Activated T-cell treated with anti-CD3 and anti-CD28 coated beads, Interleukin-2, amount 50 U/mL, for 72 hours (primary cell): ENCODE measurements around the gene VAV3. TPM values are rescaled to one million over a fixed set of nuclear protein-coding genes. Genes with fewer than 3 reads are reported as not detected.
A peak's percentile ranks its signal among the peaks of the same experiment; 100 is the strongest.

Experiments
- ATAC-seq, 2 donors: fragments of 150-1000 bp; cut with Tn5 transposase; replicated peaks in 1 of 2; 2 replicates each; pipeline ENCODE4 v1.10.0; 2021; ENCODE audit warnings: moderate library complexity in 2 of 2, mild to moderate bottlenecking in 1 of 2
- DNase-seq, 2 donors: peaks; one replicate each; pipeline ENCODE4 v3.0.0; 2021 to 2022; ENCODE audit warnings: mixed read lengths in 1 of 2
- H3K27ac Mint-ChIP-seq: one replicate; pipeline ENCODE4 v1.8.0; 2022; ENCODE audit warnings: mild to moderate bottlenecking, moderate library complexity, mixed read lengths
- H3K27me3 Mint-ChIP-seq: one replicate; pipeline ENCODE4 v1.8.0; 2022; ENCODE audit warnings: low read depth, mixed read lengths
- H3K36me3 Mint-ChIP-seq, 2 donors: one replicate each; pipeline ENCODE4 v1.8.0; 2022; ENCODE audit warnings: mixed read lengths in 2 of 2, mild to moderate bottlenecking in 1 of 2; ENCODE audit not compliant: insufficient read depth in 2 of 2
- H3K4me1 Mint-ChIP-seq: one replicate; pipeline ENCODE4 v1.8.0; 2022; ENCODE audit warnings: low read depth, mixed read lengths
- H3K4me3 Mint-ChIP-seq, 2 donors: one replicate each; pipeline ENCODE4 v1.8.0; 2022; ENCODE audit warnings: mild to moderate bottlenecking in 2 of 2, mixed read lengths in 2 of 2, moderate library complexity in 2 of 2
- H3K9me3 Mint-ChIP-seq, 2 donors: one replicate each; pipeline ENCODE4 v1.8.0; 2022; ENCODE audit warnings: mixed read lengths in 2 of 2
- total RNA-seq, 2 donors: library from RNA; stranded (reverse); gene quantifications; one replicate each; pipeline ENCODE4 v1.2.3, GENCODE V29; 2022

Gene VAV3
- total RNA-seq, 2 donors from 2014 or later, result 2.5 to 2.8 TPM

DNA sequence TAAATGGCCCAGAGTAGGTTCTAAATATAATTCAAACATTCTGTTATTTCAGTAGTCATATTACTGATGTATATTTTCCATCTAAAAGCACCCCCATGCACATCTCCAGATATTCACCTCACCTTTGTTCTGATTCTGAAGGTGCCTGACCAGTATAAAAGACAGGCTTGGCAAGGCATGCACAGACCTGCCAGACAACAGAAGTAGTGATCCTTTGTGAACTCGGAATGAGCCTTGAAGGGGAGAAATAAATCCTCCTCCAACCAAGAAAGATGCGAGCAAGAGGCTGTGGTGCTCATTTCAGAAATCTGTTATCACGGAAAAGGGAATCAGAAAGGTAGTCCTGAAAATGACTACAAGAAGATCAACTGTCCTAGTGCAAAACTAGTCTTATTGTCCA lies 287.3 kb downstream of the VAV3 start:
- DNase-seq, result no peak
- Mint-ChIP-seq H3K4me1 (no peaks in the 10 kb centered on the region), H3K4me3 (no peak overlapping the region), H3K9me3 (no peaks in the 10 kb centered on the region), H3K36me3 (peaks cover 0 to 1% of the 10 kb centered on the region in 2 donors), H3K27me3 (no peaks in the 10 kb centered on the region), H3K27ac (no peak overlapping the region)
- ATAC-seq, result no peak

DNA sequence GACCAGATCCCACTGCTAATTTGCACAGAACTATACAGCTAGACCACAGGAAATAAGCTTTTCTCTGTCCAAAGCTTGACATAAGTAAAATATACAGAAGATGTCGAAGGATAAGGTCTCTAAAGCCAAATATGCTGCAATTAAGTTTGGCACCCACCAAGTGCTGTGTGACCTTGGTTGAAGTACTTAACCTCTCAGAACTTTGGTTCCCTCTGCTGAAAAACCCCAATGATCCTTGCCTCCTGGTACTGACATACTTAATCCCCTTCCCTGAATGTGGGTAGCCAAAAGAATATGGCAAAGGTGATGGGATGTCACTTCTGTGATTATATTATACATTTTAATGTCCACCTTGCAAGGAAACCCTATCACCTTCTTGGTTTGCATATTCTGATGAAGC lies 290.5 kb downstream of the VAV3 start:
- no peaks in the 10 kb centered on the region for H3K27me3 Mint-ChIP-seq
- ATAC-seq (no peak), DNase-seq (no peak)
- no peak overlapping the region for H3K4me3 Mint-ChIP-seq
- no peaks in the 10 kb centered on the region for H3K9me3 Mint-ChIP-seq
- H3K36me3 Mint-ChIP-seq, result peaks cover 0 to 1% of the 10 kb centered on the region in 2 donors
- H3K4me1 Mint-ChIP-seq, result no peaks in the 10 kb centered on the region
- H3K27ac Mint-ChIP-seq, result no peak overlapping the region

DNA sequence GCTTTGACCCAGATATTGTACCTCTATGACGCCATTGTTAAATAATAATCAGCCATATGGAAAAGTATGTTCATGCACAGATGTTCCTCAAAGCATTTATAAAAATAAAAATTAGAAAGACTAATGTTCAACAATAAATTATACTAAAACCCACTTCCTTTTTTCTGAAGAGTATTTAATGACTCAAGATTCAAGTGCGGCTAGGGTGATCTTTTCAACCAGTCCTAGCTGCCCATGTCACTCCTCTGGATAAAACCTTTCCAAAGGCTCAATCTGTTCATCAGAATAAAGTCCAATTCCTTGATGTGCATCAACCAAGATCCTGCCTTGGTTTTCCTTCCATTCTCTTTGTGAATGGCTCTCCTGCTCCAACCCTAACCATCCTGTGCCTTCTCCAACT lies 292.0 kb downstream of the VAV3 start:
- Mint-ChIP-seq H3K4me1 (no peaks in the 10 kb centered on the region), H3K36me3 (peaks cover 0 to 1% of the 10 kb centered on the region in 2 donors), H3K27me3 (no peaks in the 10 kb centered on the region), H3K4me3 (no peak overlapping the region), H3K27ac (no peak overlapping the region), H3K9me3 (no peaks in the 10 kb centered on the region)
- ATAC-seq (no peak), DNase-seq (no peak)

DNA sequence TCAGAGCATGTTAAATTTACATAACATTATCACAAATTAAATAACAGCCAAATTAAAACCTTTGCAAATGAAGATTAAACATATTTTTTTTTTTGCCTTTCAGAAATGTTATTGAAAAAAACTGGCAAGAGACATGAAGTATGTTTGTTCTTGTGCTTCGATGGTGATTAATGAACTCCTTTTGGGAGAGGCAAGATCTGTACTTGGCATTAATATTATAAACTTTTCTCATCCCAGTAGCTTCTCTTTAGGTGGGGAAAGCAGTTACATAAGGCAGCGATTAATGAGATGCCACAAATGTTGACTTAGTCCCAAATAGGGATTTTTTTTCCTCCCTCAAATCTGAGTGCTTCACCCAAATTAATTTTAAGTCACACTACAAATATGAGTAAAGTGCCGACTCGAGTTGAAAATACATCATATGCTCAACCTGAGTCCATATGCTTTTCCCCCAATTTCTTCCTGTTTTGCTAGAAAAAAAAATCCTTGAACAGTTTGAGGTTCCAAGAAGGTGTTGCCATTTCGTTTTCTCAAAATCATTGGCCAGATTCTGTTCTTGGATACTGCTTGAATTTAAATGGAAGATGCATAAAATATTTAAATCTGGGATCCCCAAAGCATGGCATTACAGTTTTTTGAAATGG lies 294.5 kb downstream of the VAV3 start:
- H3K4me1 Mint-ChIP-seq, result no peaks in the 10 kb centered on the region
- no peak for DNase-seq
- ATAC-seq, result no peak
- no peak overlapping the region for H3K27ac Mint-ChIP-seq
- H3K4me3 Mint-ChIP-seq, result no peak overlapping the region
- H3K9me3 Mint-ChIP-seq, result no peaks in the 10 kb centered on the region
- peaks cover 0 to 1% of the 10 kb centered on the region in 2 donors for H3K36me3 Mint-ChIP-seq
- no peaks in the 10 kb centered on the region for H3K27me3 Mint-ChIP-seq

DNA sequence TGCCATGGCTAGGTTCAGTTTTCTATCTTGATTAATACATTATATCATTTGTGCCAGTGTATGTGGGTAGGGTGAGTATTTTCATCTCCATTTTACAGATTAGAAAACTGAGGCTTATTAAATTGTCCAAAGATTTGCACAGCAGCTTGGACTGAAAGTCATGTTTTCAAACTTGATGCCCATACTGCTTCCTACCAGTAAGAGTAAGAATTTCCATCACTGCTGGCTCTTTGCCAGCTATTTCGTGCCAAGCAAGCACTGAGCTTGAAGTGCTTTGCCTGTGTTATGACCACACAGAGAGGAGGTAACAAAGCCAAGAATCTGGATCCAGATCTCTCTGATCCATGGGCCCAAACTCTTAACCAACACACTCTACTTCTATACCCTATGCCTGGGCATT lies 295.0 kb downstream of the VAV3 start:
- Mint-ChIP-seq H3K36me3 (peaks cover 0 to 1% of the 10 kb centered on the region in 2 donors), H3K4me3 (no peak overlapping the region), H3K27me3 (no peaks in the 10 kb centered on the region), H3K27ac (no peak overlapping the region), H3K9me3 (no peaks in the 10 kb centered on the region), H3K4me1 (no peaks in the 10 kb centered on the region)
- DNase-seq (no peak), ATAC-seq (no peak)

DNA sequence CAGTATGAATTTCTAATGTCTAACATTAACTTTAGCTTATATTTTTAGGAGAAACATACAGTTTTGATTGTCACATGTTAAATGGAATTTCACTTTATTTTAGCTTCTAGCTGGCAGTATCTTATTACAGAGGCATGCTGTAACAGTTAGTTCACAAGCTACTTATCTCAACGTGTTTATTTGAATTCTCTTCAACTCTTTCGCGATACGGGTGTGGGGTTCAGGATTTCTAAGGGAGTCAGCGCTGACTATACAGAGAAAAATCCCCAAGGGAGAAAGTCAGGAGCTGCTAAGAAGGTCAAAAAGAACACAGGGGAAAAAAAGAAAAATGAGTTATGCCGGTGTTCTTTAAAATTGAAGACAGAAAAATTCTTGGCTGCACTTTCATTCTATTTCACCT lies 296.2 kb downstream of the VAV3 start:
- ATAC-seq (no peak), DNase-seq (no peak)
- Mint-ChIP-seq H3K36me3 (no peaks in the 10 kb centered on the region), H3K4me3 (no peak overlapping the region), H3K27me3 (no peaks in the 10 kb centered on the region), H3K9me3 (no peaks in the 10 kb centered on the region), H3K27ac (no peak overlapping the region), H3K4me1 (no peaks in the 10 kb centered on the region)

DNA sequence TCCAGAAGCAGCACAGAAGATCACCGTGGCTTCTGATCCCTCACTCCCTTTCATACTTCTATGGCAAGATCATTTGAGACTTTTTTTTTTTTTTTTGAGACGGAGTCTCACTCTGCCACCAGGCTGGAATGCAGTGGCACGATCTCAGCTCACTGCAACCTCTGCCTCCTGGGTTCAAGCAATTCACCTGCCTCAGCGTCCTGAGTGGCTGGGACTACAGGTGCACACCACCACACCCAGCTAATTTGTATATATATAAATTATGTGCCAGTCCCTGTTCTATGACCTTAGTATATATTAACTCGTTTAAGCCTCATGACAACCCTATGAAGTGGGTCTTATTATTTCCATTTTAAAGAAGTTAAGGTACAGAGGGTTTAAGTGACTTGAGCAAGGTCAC lies 298.5 kb downstream of the VAV3 start:
- no peaks in the 10 kb centered on the region for H3K9me3 Mint-ChIP-seq
- H3K27me3 Mint-ChIP-seq, result no peaks in the 10 kb centered on the region
- ATAC-seq, result no peak
- H3K4me3 Mint-ChIP-seq, result no peak overlapping the region
- H3K4me1 Mint-ChIP-seq, result no peaks in the 10 kb centered on the region
- no peaks in the 10 kb centered on the region for H3K36me3 Mint-ChIP-seq
- no peak for DNase-seq
- no peak overlapping the region for H3K27ac Mint-ChIP-seq

DNA sequence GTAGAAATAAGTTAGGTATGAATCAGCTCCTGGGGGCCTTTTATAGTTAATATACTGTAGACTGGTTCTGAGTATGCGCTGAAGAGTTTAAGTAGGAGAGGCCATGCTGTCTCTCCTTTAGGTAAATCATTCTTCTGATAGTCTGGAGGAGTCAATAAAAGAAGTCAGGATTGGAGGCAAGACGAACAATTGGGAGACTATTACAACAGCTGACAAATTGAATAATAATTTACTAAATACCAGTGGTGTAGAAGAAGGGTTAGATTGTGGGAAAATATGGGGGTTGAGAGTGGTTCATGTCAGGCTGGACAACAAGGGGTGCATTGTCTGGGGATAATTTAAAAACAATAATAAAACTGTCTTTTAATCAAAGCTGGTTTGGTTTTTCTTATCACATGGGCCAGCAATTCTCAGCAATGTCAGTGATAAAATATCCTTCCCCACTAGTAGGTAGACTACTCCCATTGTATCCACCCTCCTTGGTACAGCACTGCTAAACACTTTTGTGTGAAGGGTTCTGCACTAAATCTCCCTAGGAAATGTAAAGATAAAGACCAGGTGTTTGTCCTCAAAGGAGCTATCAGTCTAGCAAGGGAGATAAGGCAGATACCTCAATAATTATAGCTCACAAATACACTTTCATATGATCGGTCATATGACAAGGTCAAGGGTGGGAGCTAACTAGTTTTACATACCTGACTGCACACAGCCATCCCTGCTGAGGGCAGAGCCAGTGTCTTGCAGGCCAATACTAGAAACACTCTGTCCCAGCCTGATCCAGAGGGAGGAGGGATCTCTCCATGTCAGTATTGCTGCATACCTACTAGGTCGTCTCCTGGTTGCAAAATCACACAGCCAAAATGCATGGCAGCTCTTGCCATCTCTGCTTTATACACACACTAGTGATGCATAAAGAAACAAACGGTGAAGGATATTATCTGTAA lies 299.7 kb downstream of the VAV3 start:
- Mint-ChIP-seq H3K9me3 (no peaks in the 10 kb centered on the region), H3K4me3 (no peak overlapping the region), H3K27me3 (no peaks in the 10 kb centered on the region), H3K4me1 (no peaks in the 10 kb centered on the region), H3K36me3 (no peaks in the 10 kb centered on the region), H3K27ac (no peak overlapping the region)
- DNase-seq (no peak), ATAC-seq (no peak)

DNA sequence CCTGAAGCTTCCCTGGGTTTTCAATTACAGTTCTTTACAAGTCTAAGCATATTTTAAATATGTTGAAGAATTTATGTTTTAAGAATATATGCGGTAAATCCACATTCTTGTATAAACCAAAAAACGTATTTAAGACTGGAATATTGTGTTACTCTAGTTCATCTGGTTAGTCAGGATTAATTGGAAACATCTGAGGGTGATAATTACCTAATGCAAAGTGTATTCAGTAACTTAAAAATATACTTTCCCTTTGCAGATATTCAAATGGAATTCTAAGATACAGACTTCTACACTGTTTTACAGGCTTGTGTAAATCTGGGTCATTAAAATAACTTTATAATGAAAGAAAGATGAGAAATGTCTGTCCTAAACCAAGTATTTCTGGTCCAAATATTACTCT lies 302.0 kb downstream of the VAV3 start:
- Mint-ChIP-seq H3K9me3 (no peaks in the 10 kb centered on the region), H3K4me3 (no peak overlapping the region), H3K27ac (no peak overlapping the region), H3K27me3 (no peaks in the 10 kb centered on the region), H3K36me3 (no peaks in the 10 kb centered on the region), H3K4me1 (no peaks in the 10 kb centered on the region)
- DNase-seq (no peak), ATAC-seq (no peak)

DNA sequence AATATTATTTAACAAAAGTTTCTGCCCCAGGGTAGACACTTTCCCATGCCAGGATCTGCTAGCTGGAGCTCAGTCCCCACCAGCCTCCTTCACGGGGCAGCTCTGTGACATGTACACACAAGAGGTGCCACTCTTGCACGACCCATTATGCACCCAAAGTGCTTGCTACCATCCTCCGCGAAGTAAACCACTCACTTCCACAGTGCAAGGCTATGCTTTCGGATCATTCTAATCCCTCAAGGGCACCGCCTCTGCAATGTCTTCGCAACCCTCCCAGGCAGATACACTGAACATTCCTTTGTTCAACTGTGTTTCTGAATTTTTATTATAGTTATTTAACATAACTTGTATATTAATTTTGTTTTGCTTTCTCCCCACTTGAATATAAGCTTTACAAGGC lies 303.8 kb downstream of the VAV3 start:
- Mint-ChIP-seq H3K36me3 (no peaks in the 10 kb centered on the region), H3K4me3 (no peak overlapping the region), H3K27ac (no peak overlapping the region), H3K9me3 (no peaks in the 10 kb centered on the region), H3K27me3 (no peaks in the 10 kb centered on the region), H3K4me1 (no peaks in the 10 kb centered on the region)
- no peak for DNase-seq
- ATAC-seq, result no peak

DNA sequence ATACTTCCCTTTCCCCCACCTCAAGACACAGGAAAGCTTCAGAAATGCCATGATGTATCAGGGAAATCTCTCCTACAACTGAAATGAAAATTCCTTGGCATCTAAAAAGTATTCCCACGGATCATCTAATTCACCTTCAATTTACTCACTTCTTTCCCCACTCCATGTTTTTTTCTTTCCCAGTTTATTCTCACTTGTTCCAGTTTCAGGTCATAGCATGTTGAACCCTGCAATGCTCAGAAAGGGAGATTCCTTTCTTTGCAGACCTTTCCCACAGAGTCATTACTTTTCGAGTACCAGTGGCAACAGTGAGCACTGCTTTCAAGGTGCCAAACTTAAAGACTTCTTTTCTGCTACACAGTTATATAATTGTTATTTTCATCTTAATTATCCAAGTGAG lies 305.0 kb downstream of the VAV3 start:
- Mint-ChIP-seq H3K9me3 (no peaks in the 10 kb centered on the region), H3K27ac (no peak overlapping the region), H3K36me3 (no peaks in the 10 kb centered on the region), H3K4me1 (no peaks in the 10 kb centered on the region), H3K4me3 (no peak overlapping the region), H3K27me3 (no peaks in the 10 kb centered on the region)
- DNase-seq (no peak), ATAC-seq (no peak)

DNA sequence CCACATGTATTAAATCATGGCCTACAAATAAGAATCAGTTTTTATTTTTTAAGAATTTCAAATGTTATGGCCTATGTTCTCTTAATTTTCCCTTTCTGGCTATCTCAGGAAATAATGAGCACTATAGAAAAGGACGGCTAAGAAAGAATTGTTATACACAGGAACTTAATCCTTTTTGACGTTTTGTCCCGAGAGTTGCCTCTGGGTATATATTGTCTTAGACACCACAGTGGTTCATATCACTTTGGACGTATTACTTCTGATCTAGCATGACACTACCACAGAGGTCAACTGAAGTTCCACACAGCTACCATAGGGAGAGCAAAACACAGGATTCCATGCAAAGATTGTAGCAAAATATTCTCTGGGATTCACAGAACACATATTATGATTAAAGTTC lies 307.6 kb downstream of the VAV3 start:
- no peak for DNase-seq
- H3K27ac Mint-ChIP-seq, result no peak overlapping the region
- ATAC-seq, result no peak
- H3K4me1 Mint-ChIP-seq, result no peaks in the 10 kb centered on the region
- H3K36me3 Mint-ChIP-seq, result no peaks in the 10 kb centered on the region
- H3K27me3 Mint-ChIP-seq, result no peaks in the 10 kb centered on the region
- H3K9me3 Mint-ChIP-seq, result no peaks in the 10 kb centered on the region
- H3K4me3 Mint-ChIP-seq, result no peak overlapping the region

DNA sequence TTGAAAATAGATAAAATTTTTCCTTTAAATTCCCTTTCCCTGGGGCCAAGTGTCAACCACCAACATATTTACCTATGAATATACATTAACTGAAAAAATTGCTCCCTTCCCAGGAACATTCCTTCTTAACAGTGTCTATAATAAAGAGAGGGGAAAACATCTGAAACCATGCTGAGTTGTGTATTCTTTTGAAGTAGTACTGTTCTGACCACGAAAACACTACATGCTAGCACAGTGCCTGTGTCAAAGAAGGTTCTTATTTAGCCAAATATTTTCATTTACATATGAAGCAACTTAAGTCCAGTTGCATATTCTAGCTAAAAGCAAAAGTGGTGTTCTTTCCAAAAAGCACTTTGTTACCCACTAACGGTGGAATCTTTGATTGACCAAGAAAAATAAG lies 311.2 kb downstream of the VAV3 start:
- no peak for ATAC-seq
- Mint-ChIP-seq H3K27me3 (no peaks in the 10 kb centered on the region), H3K36me3 (no peaks in the 10 kb centered on the region)

DNA sequence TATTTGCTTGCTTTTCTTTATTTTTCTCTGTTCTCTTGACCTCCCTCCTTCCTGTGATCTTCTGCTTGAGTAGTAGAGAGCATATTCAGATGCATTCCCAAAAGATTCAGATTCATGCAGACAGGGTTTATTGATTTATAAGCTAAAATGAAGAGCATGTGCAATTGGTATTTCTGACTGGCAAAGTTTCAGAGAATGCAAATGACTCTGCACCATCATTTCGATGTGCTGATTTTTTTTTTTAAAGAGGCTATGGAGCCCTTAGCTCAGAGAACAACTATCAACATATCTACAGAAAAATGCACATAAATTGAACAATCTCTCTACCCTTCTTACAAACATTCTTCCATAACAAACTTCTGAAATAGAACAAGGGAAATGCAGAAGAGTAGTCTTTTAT lies 312.0 kb downstream of the VAV3 start:
- Mint-ChIP-seq H3K4me1 (no peaks in the 10 kb centered on the region), H3K27me3 (no peaks in the 10 kb centered on the region), H3K9me3 (no peaks in the 10 kb centered on the region), H3K27ac (peak overlapping the region; percentile 15), H3K36me3 (no peaks in the 10 kb centered on the region), H3K4me3 (no peak overlapping the region)
- DNase-seq, result no peak
- ATAC-seq, result no peak

More for the DNA sequence above, 311.2 kb downstream of the VAV3 start:
- Mint-ChIP-seq H3K9me3 (no peaks in the 10 kb centered on the region), H3K27ac (no peak overlapping the region), H3K4me3 (no peak overlapping the region), H3K4me1 (no peaks in the 10 kb centered on the region)
- no peak for DNase-seq
